Activated naive CD4-positive, alpha-beta T cell treated with anti-CD3 and anti-CD28 coated beads, Interleukin-2, amount 50 U/mL, for 24 hours (primary cell): ENCODE data around the gene PLA2G6.
A peak's percentile ranks its signal among the peaks of the same experiment; 100 is the strongest.
"Not testable (repeated sequence)": the region's sequence is repeated elsewhere in the genome, so short reads cannot be mapped to it uniquely, and the experiment has no call there.

Source experiments
- H3K27ac Mint-ChIP-seq: one replicate; pipeline ENCODE4 v1.8.0; 2021; ENCODE audit warnings: mild to moderate bottlenecking, mixed read lengths
- H3K27me3 Mint-ChIP-seq: one replicate; pipeline ENCODE4 v1.8.0; 2021; ENCODE audit warnings: mixed read lengths
- H3K36me3 Mint-ChIP-seq: one replicate; pipeline ENCODE4 v1.8.0; 2021; ENCODE audit warnings: mixed read lengths
- H3K4me1 Mint-ChIP-seq: one replicate; pipeline ENCODE4 v1.8.0; 2021; ENCODE audit warnings: mixed read lengths
- H3K4me3 Mint-ChIP-seq: one replicate; pipeline ENCODE4 v1.8.0; 2021; ENCODE audit warnings: mild to moderate bottlenecking, mixed read lengths
- H3K9me3 Mint-ChIP-seq: one replicate; pipeline ENCODE4 v1.8.0; 2021; ENCODE audit warnings: mixed read lengths

The PLA2G6 gene

GRCh38 chr22:38120359-38121110 is 61.1 kb downstream of the PLA2G6 start:
- H3K36me3 Mint-ChIP-seq = peaks cover 3% of the 10 kb centered on the region
- no peaks in the 10 kb centered on the region for H3K4me1 Mint-ChIP-seq
- no peaks in the 10 kb centered on the region for H3K9me3 Mint-ChIP-seq
- H3K27ac Mint-ChIP-seq = no peak overlapping the region
- no peak overlapping the region for H3K4me3 Mint-ChIP-seq
- no peaks in the 10 kb centered on the region for H3K27me3 Mint-ChIP-seq

GRCh38 chr22:38118747-38119146 is 62.9 kb downstream of the PLA2G6 start:
- not testable (repeated sequence) for H3K9me3 Mint-ChIP-seq, H3K36me3 Mint-ChIP-seq, H3K27me3 Mint-ChIP-seq, H3K4me1 Mint-ChIP-seq, H3K4me3 Mint-ChIP-seq, H3K27ac Mint-ChIP-seq

DNA sequence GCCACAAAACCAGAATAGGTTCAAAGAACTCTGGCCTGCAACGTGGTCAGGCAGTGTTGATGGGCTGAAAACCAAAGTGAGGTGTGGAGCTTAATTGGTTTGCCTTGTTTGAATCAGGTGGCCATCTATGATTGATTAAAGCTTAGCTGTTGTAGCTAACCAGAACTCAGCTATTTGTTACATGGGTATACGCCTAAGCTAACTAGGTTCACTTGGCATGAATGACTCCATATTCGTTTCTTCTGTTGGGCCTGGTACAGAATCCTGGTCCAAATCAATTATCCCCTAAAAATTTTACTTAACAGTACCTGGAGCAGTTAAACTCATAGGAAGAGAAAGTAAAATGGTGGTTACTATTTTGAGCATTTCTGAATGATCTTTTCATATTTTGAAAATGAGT is 63.4 kb downstream of the PLA2G6 start:
- Mint-ChIP-seq H3K27ac (no peak overlapping the region), H3K27me3 (no peaks in the 10 kb centered on the region), H3K4me3 (no peak overlapping the region), H3K9me3 (no peaks in the 10 kb centered on the region), H3K36me3 (no peaks in the 10 kb centered on the region), H3K4me1 (peaks cover 4% of the 10 kb centered on the region)

GRCh38 chr22:38117556-38117955 is 64.1 kb downstream of the PLA2G6 start:
- H3K27me3 Mint-ChIP-seq, H3K36me3 Mint-ChIP-seq, H3K4me3 Mint-ChIP-seq, H3K4me1 Mint-ChIP-seq, H3K27ac Mint-ChIP-seq, H3K9me3 Mint-ChIP-seq: not testable (repeated sequence)

DNA sequence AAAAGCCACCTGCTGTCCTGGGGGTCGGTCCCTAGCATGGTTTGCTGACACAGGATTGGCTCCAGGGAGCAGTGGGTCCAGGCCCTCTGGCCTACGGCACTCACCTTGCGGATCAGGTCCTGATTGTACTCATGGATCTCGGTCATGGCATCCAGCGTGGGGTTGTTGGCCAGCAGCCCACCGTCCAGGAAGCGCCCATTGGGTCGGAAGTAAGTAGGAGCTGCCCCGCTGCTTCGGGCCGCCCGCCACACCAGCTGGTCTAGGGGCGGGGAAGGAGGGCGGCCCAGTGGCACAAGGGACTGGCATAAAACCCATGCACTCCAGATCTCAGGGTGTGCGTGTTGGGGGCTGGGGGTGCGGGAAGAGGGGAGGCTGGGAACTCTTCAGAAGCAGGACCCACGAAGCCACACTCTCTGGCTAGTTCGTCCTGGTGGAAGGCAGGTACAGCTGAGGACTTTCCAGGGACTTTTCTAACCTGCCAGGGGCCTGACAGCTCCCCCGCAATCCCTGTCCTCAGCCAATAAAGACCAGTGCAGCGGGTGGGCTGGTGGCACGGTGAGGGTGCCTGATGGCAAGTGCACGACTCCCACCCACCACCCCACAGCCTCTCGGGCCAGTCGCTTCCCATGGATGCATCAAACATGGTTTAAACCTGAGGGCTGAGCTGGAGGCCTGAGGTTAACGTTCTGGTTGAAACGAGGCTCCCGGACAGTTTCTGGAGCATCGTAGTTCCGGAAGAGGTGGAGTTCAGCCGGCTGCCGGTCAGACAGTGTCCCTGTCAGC is 66.0 kb downstream of the PLA2G6 start:
- H3K36me3 Mint-ChIP-seq = peaks cover 2% of the 10 kb centered on the region
- H3K4me1 Mint-ChIP-seq = peaks cover 4% of the 10 kb centered on the region
- H3K27ac Mint-ChIP-seq = no peak overlapping the region
- no peaks in the 10 kb centered on the region for H3K27me3 Mint-ChIP-seq
- H3K4me3 Mint-ChIP-seq = no peak overlapping the region
- H3K9me3 Mint-ChIP-seq = no peaks in the 10 kb centered on the region

DNA sequence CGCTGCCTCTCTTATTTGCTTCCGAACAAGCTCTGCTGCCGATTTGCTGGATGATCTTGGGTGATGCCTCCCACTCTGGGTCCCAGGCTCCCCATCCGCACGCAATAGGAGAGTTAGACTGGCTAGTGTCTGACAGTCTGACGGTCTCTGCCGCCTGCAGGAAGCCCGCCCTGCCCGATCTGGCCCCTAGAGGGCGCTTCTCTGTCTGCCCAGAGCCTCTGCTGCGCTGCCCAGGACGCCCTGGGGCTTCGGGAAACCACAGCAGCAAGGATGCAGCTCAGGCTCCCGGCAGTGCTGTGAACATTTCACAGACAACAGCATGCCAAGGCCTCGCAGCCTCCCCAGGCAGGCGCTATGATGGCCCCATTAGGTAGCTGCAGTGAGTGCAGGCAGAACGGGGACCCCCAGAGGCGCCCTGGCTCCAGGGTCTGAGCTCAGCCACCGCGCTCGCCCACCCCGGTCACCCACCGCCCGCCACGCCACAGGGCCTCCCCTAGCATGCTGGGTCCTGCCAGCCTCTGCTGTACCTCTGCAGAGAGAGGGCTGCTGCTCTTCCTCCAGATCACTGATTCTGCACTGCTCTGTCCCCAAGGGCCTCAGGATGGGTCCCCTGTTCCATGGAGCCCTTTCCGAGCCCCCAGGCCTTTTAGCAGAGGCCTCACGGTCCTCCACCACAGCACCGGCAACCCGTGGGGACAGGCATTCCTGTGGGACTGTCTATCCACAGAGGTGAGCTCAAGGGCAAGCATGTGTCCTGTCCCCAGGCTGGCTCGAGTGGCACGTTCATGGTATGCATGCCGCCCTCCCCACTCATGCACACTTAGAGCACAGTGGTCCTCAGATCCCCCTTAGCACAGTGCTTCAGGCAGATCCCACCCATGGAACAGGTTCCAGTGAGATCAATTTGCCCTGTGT is 66.9 kb downstream of the PLA2G6 start:
- Mint-ChIP-seq H3K27ac (no peak overlapping the region), H3K4me3 (no peak overlapping the region), H3K9me3 (no peaks in the 10 kb centered on the region), H3K27me3 (no peaks in the 10 kb centered on the region), H3K36me3 (peaks cover 2% of the 10 kb centered on the region), H3K4me1 (peaks cover 4% of the 10 kb centered on the region)

- Mint-ChIP-seq H3K4me1 (peaks cover 4% of the 10 kb centered on the region), H3K4me3 (no peak overlapping the region), H3K9me3 (no peaks in the 10 kb centered on the region), H3K27ac (no peak overlapping the region), H3K27me3 (no peaks in the 10 kb centered on the region), H3K36me3 (peaks cover 6% of the 10 kb centered on the region)
Measured at GRCh38 chr22:38112381-38112780, 69.2 kb downstream of the PLA2G6 start.

GRCh38 chr22:38111925-38112355 is 69.7 kb downstream of the PLA2G6 start:
- Mint-ChIP-seq H3K27ac (no peak overlapping the region), H3K27me3 (no peaks in the 10 kb centered on the region), H3K4me1 (peaks cover 4% of the 10 kb centered on the region), H3K36me3 (peaks cover 6% of the 10 kb centered on the region), H3K9me3 (no peaks in the 10 kb centered on the region), H3K4me3 (no peak overlapping the region)

GRCh38 chr22:38110863-38111852 is 70.5 kb downstream of the PLA2G6 start:
- Mint-ChIP-seq H3K36me3 (peaks cover 6% of the 10 kb centered on the region), H3K27me3 (no peaks in the 10 kb centered on the region), H3K4me1 (peaks cover 4% of the 10 kb centered on the region), H3K4me3 (no peak overlapping the region), H3K27ac (no peak overlapping the region), H3K9me3 (no peaks in the 10 kb centered on the region)

GRCh38 chr22:38110008-38110862 is 71.4 kb downstream of the PLA2G6 start, which contains the start of gene BAIAP2L2:
BAIAP2L2 (minus strand) TSS chr22:38110684; CDS start chr22:38110525, 159 bp downstream.
- Mint-ChIP-seq H3K4me1 (peaks cover 4% of the 10 kb centered on the region), H3K27ac (peak within 1 kb of the TSS; percentile 83), H3K36me3 (peaks cover 6% of the 10 kb centered on the region), H3K27me3 (no peaks in the 10 kb centered on the region), H3K4me3 (no peak within 1 kb of the TSS), H3K9me3 (no peaks in the 10 kb centered on the region)

GRCh38 chr22:38109371-38110001 is 72.1 kb downstream of the PLA2G6 start:
- H3K36me3 Mint-ChIP-seq = peaks cover 6% of the 10 kb centered on the region
- peaks cover 3% of the 10 kb centered on the region for H3K4me1 Mint-ChIP-seq
- no peaks in the 10 kb centered on the region for H3K27me3 Mint-ChIP-seq

DNA sequence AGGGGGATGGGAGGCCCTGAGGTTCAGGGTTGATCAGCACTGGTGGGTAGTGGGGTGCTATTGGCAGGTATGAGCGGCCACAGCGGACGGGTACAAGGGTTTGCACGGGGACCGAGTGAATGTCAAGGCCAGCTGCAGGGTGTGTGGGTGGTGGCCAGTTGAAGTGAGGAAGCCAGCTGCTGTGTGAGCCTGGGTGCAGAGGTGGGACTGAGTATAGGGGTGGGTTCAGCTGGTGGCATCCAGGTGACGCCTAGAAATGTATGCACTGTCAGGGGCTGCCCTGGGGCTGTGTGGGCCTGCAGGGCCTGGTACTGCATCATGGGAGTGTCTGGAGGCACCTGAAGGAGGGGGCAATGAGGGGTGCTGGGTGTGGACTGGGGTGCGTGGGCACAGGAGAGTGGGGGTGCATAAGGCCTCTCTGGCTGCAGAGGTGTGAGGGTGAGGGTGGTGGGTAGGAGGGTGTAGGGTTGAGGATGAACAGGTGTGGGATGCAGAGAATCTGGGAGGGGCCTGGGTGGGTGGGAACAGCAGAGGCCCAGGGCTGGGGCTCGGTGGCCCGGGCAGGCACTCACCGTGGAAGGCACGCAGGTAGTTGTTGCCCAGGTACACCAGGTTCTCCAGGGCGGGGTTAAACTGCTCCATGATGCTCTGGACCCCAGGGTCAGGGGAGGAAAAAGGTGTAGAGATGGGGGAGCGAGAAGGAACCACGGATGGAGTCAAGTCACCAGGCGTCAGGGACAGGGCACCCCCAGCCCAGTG is 72.9 kb downstream of the PLA2G6 start:
- no peaks in the 10 kb centered on the region for H3K27me3 Mint-ChIP-seq
- H3K36me3 Mint-ChIP-seq = peaks cover 8% of the 10 kb centered on the region
- H3K9me3 Mint-ChIP-seq = no peaks in the 10 kb centered on the region
- H3K27ac Mint-ChIP-seq = no peak overlapping the region
- no peaks in the 10 kb centered on the region for H3K4me1 Mint-ChIP-seq
- H3K4me3 Mint-ChIP-seq = no peak overlapping the region

More at GRCh38 chr22:38109371-38110001, 72.1 kb downstream of the PLA2G6 start:
- no peak overlapping the region for H3K4me3 Mint-ChIP-seq
- H3K9me3 Mint-ChIP-seq = no peaks in the 10 kb centered on the region
- peak overlapping the region; percentile 83 for H3K27ac Mint-ChIP-seq
